Suppressor macrophage (primary cell): Measurements from ENCODE around the gene PAPOLA.
"Not testable (repeated sequence)": the region's sequence is repeated elsewhere in the genome, so short reads cannot be mapped to it uniquely, and the experiment has no call there.

Source experiments
- DNase-seq, 4 experiments: peaks; one replicate each; pipeline ENCODE4 v3.0.0-alpha.2; 2020 to 2022

The PAPOLA gene

GRCh38 chr14:96502621-96503305 is 581 bp downstream of the PAPOLA start:
- peak; percentile 81 to 92 (median 88) for DNase-seq

- no peak for DNase-seq
Observed at GRCh38 chr14:96503306-96503679, 1.1 kb downstream of the PAPOLA start.

DNA sequence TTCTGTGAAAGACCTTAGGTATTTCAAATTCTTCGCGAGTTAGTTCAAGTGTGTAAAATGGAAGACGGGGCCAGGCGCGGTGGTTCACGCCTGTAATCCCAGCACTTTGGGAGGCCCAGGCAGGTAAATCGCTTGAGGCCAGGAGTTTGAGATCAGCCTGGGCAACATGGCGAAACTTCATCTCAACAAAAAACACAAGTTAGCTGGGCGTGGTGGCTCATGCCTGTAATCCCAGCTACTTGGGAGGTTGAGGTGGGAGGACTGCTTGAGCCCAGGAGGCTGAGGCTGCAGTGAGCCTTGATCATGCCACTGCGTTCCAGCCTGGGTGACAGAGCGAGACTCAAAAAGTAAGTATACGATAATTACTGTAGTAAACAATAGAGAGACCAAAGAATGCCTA is 2.2 kb downstream of the PAPOLA start:
- not testable (repeated sequence) for DNase-seq

- DNase-seq = no peak
Observed at GRCh38 chr14:96507723-96508122, 5.5 kb downstream of the PAPOLA start.

DNA sequence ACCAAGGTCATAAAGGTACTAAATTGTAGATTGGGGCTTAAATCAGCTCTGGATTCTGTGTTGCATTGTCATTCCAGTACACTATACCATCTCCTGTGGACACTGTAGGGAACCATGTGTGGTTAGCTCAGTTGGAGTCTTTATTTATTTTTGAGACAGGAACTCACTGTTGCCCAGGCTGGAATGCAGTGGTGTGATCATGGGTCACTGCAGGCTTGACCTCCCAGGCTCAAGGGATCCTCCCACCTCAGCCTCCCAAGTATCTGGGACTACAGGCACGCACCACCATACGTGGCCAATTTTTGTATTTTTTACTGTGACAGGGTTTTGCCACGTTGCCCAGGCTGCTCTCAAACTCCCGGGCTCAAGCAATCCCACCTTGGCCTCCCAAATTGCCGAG is 6.7 kb downstream of the PAPOLA start:
- peak in 1 of 4 experiments; percentile 6 for DNase-seq

DNA sequence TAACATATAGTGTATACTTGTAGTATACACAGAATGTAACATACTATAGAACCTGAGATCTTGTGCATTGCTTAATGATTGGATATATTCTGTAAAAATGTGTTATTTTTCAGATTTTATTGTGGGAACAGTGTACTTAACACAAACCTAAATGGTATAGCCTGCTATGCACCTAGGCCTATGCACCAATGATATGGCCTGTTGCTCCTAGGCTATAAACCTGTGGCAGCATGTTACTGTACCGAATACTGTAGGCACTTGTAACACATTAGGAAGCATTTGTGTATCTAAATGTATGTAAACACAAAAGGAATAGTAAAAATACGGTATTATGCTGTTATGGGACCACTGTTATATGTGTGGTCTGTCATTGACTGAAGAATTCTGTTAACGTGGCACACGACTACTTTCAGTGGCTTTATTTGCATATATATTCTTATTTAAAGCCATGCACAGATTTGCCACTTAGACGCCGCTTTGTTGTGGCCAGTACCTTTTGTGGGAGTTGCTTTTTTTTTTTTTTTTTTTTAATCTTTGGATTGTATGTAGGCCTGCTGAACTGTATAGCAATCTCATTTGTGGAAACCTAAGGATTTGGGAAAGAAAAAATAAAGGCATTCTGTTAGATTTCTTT is 7.4 kb downstream of the PAPOLA start:
- DNase-seq = no peak

- DNase-seq = no peak
Observed at GRCh38 chr14:96511146-96511545, 9.0 kb downstream of the PAPOLA start.

DNA sequence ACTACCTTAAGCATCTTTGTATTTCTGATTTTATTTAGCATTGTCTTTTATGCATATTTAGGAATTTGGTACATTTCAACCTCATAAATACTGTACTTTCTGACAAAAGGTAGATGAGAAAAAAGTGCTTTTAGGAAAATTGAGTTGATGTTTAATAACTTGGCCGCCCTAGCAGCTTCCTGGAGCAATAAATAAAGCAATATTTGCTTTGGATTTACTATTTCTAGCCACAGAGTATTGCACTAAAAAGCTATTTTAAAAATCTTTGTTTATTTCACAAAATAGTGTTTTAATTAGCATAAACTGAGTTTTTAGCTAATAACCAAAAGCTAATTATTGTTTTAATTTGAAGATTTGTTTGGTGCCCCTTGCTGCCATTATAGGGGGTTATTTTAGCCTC is 9.5 kb downstream of the PAPOLA start:
- DNase-seq = no peak

DNA sequence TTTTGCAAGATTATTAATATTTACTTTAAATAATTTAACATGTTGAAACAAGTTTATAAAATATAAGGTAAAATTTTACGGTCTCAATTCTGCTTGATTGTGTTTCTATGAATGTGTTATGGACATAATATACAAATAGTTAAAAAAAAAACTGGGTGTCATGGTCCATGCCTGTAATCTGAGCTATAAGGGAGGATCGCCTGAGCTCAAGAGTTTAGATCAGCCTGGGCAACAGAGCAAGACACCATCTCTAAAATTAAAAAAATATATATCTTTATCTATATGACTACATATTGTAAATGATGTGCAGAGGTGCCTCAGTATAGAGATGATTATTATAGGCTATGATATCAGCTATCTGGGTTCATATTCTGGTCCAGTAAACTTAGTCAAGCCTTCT is 9.9 kb downstream of the PAPOLA start:
- DNase-seq = no peak

- DNase-seq = no peak
Observed at GRCh38 chr14:96512602-96513397, 10.6 kb downstream of the PAPOLA start.

DNA sequence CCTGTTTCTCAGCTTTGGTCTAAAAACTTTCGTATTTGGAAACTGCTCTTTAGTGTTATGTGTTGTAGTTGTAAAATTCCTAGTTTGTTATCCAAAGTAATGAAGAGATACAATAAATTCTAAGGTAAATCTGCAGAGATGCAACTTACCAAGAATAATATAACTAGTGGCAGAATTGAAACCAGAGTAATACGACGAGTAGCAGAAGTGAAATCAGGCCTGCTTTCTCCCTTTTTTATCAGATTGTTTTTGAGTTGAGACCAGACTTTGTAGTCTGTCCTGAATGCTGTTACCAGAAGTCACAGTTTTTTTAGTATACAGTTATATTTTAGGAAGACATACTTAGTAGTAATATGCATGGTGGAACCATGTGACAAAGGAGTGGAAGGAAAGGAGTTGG is 12.5 kb downstream of the PAPOLA start:
- peak in 1 of 4 experiments; percentile 16 for DNase-seq

DNA sequence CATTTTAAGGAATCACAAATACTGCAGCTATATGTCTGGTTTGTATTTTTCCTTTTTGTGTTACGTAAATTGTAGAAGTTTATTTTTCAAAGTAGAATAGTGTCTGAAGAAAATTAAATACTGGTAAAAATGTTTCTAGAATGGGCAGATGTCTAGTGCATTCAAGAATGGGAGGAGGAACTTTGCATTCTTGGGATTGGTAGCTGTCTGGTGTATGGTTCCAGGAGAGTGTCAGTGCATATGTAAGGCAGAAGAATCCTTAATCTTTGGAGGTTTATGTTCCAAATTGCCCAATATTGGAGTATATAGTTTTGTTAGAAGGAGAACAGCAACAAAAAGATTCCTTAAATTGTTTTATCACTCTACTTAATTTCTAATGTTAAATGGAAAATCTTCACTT is 13.5 kb downstream of the PAPOLA start:
- no peak for DNase-seq

- DNase-seq = no peak
Observed at GRCh38 chr14:96516351-96516750, 14.2 kb downstream of the PAPOLA start.

- no peak for DNase-seq
Observed at GRCh38 chr14:96519970-96520369, 17.8 kb downstream of the PAPOLA start.

DNA sequence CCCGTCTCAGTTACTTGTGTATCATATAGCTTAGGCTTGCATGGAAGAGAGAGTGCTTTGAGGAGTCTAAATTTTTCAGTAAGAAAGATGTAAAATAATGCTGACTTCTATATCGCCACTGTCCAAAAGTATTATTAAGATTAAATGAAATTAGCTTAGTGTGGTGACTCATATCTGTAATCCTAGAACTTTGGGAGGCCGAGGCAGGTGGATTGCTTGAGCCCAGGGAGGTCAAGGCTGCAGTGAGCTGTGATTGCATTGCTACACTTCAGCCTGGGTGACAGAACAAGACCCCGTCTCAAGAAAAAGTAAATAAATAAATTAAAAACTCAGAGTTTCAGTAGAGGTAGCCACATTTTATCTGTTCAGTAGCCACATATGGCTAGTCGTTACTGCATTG is 23.3 kb downstream of the PAPOLA start:
- no peak for DNase-seq

- no peak for DNase-seq
Observed at GRCh38 chr14:96532632-96533031, 30.4 kb downstream of the PAPOLA start.

DNA sequence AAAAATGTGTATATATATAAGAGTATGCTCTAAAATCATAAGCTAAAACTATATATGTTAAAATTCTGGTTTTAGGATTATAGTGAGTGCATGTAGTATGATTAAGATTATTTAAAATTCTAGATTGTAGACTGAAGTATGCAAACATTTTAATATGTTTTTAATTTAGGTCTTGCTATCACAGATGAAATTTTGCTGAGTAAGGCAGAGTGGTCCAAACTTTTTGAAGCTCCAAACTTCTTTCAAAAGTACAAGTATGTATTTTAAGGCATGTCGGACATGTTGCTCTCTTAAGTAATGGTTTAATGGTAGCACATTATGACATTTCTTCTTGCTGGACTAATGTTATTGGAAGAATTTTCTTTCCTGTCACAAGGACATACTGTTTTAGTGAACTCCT is 34.6 kb downstream of the PAPOLA start:
- no peak for DNase-seq

DNA sequence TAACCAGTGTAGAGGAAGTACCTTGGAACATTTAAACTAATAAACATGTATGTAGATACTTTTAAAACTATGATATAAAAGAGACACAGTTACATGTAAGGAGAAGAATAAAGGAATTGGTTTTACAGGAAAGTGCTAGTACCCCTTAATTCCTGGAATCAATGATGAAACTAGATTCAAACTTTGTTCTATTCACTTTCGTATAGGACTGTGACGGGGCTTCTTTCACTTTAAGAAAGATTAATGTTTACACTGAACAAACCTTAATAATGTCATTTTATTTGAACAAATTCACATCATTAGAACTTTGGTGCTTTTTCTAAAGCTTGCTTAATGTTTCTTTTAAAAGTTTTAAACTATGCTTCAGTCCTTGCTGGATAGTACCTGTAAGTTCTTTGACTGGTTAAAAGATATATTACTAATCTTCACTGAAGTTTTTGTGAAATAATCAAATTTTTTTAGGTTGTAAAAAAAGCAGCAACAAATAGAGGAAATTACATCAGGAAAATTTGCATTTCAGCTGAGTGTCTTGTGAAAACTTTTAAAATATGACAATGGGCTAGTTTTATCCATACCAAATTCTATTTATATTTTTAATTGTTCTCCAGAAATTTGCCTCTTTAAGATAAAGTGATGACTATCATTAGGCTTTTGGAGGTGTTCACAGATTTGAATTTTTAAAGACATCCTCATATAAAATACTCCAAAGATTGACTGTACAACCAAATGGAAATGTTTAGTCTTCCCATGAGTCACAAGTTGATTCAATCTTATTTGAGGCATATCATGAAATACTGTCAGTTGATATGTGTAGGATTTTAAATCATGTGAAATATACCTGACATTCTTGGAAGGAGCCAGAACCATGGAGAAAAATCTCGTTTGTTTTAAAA is 36.2 kb downstream of the PAPOLA start:
- DNase-seq = peak in 2 of 4 experiments; percentile 13 to 18

DNA sequence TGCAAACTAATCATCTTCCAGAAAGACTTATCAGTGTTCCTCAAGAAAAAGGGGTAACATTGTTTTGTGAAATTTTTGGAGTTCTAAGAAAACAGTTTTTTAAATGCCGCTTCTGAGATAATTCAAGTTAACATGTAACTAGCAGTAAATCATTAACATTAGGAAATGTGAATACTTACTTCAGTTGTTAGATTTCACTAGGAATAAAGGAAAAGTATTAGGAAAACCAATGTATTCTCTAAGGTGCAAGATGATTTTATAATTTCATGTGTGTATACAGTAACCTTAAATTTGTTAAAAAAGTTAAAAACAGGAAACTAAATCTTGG is 36.8 kb downstream of the PAPOLA start:
- DNase-seq = no peak

GRCh38 chr14:96554315-96554910 is 52.2 kb downstream of the PAPOLA start:
- no peak for DNase-seq

DNA sequence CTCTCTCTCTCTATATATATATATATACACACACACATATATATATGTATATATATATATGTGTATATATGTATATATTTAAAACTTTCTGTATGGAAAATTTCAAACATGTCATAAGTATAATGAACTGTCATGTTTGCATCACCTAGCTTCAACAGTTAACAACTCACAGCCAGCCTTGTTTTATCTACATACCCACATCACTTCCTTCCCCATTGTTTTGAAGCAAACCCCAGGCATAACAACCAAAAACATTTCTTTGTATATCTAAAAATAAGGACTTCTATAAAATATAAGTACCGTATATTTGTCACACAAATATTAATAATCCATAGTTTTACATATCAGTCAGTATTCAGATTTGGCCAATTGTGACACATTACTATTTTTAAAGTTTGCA is 57.4 kb downstream of the PAPOLA start:
- DNase-seq = peak in 1 of 4 experiments; percentile 3

- DNase-seq = peak in 1 of 4 experiments; percentile 4
Observed at GRCh38 chr14:96564389-96564788, 62.2 kb downstream of the PAPOLA start.
